ENCODE results near the gene APOC1.
A peak's percentile ranks its signal among the peaks of the same experiment; 100 is the strongest.
"Not testable (repeated sequence)": the region's sequence is repeated elsewhere in the genome, so short reads cannot be mapped to it uniquely, and the experiment has no call there.

The APOC1 gene

DNA sequence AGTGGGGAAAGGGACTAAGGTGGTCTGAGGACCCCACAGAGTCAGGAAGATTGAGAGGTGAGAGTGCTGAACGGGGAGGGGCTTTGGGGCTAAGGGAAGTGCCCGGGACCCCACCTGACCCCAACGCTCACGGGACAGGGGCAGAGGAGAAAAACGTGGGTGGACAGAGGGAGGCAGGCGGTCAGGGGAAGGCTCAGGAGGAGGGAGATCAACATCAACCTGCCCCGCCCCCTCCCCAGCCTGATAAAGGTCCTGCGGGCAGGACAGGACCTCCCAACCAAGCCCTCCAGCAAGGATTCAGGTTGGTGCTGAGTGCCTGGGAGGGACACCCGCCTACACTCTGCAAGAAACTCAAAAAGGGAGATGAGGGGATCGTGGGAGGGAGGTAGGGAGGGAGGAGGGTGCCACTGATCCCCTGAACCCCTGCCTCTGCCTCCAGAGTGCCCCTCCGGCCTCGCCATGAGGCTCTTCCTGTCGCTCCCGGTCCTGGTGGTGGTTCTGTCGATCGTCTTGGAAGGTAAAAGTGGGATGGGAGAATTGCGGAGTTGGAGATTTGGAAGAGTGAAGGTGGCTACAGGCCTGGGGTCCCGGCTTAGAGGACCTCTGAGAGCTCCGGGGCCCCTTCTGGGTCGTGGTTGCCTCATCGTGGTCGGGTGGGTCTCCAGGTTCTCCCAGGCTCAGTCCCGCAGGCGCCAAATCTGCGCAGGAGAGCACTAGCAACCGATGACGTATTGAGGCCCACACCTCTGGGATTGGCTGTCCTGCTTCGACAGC is at the start of gene APOC1:
APOC1 (plus strand) TSS at position 176 of the 774 bp plus-strand sequence; CDS start at position 460, 284 bp downstream.
- DNase-seq (ENCODE audit: low read depth), result peak; percentile 55

- DNase-seq (ENCODE audit: low read depth), result no peak
These were observed 49.1 kb upstream of the APOC1 start for GRCh38 chr19:44865196-44865767.

GRCh38 chr19:44866664-44867063 is 47.7 kb upstream of the APOC1 start:
- DNase-seq (ENCODE audit: low read depth), result no peak

- no peak for DNase-seq (ENCODE audit: low read depth)
These were observed 46.8 kb upstream of the APOC1 start for GRCh38 chr19:44867578-44867977.

- DNase-seq (ENCODE audit: low read depth), result no peak
These were observed 44.5 kb upstream of the APOC1 start for GRCh38 chr19:44869733-44870470.

DNA sequence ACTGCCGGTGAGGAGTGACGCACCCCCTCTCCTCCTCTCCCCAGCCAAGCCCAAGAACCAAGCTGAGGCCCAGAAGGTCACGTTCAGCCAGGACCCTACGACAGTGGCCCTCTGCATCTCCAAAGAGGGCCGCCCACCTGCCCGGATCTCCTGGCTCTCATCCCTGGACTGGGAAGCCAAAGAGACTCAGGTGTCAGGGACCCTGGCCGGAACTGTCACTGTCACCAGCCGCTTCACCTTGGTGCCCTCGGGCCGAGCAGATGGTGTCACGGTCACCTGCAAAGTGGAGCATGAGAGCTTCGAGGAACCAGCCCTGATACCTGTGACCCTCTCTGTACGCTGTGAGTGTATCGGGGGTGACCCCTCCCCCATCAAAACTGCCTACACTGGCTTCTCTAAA is 42.6 kb upstream of the APOC1 start:
- DNase-seq (ENCODE audit: low read depth), result no peak

DNA sequence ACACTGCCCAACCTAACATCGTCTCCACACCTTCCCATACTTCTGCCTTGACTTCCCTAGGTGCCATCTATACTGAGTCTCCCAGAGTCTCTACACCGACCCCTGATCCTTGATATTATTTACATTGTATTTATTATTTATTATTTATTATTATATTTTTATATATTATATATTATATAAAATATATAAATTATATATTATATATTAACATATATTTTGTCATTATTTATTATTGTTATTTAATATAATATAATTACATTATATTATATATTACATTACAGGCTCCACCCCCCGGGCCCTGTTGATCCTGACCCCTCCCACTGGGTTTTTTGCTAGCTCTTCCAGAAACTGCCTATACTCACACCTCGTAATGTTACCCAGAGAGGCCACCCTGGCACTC is 41.7 kb upstream of the APOC1 start:
- DNase-seq (ENCODE audit: low read depth), result no peak

GRCh38 chr19:44874317-44874716 is 40.1 kb upstream of the APOC1 start:
- DNase-seq (ENCODE audit: low read depth), result no peak

- no peak for DNase-seq (ENCODE audit: low read depth)
These were observed 38.5 kb upstream of the APOC1 start for GRCh38 chr19:44875666-44876451.

GRCh38 chr19:44876930-44877535 is 37.4 kb upstream of the APOC1 start:
- DNase-seq (ENCODE audit: low read depth), result no peak

DNA sequence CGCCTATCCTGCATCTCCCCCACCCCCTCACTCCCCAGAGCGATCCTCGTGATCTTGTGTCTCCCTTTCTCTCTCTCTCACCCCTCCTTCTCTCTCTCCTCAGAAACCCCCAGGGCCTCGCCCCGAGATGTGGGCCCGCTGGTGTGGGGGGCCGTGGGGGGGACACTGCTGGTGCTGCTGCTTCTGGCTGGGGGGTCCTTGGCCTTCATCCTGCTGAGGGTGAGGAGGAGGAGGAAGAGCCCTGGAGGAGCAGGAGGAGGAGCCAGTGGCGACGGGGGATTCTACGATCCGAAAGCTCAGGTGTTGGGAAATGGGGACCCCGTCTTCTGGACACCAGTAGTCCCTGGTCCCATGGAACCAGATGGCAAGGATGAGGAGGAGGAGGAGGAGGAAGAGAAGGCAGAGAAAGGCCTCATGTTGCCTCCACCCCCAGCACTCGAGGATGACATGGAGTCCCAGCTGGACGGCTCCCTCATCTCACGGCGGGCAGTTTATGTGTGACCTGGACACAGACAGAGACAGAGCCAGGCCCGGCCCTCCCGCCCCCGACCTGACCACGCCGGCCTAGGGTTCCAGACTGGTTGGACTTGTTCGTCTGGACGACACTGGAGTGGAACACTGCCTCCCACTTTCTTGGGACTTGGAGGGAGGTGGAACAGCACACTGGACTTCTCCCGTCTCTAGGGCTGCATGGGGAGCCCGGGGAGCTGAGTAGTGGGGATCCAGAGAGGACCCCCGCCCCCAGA is 36.1 kb upstream of the APOC1 start:
- DNase-seq (ENCODE audit: low read depth), result no peak

DNA sequence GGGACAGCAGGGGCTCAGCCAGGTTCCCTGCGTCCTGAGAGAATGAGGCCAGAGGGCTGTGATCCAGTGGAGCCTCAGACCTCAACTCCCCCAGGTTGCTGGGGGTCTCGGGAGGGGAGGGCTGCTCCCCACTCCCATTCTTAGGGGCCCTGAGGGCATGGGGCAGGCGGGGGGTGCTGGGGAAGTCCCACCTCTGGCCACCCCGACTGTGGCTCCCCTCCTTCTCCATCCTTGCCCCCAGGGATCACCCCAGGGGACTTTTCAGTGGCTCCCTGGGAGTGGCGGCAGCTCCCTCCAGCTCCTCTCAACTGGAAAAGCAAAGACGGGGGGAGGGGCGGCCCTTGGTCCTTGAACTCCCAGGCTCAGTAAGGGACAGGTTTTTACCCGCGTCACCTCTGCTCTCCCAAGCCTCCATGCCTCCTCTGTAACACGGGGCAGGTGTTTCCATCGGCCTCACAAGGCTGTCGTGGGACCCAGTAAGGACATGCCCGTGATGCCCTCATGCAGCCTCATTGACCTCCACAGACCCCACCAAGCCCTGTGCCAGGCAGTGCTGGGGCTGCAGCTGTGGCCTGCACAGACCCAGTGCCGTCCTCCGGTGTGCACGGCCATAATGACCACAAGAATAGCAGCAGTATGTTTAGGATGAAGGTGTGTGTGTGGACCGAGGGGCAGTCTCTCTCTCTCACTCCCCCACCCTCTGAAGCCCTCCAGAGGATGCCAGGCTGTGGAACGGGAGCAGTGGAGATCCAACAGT is 34.9 kb upstream of the APOC1 start:
- DNase-seq (ENCODE audit: low read depth), result no peak

- no peak for DNase-seq (ENCODE audit: low read depth)
These were observed 32.3 kb upstream of the APOC1 start for GRCh38 chr19:44882063-44882462.

- not testable (repeated sequence) for DNase-seq (ENCODE audit: low read depth)
These were observed 31.6 kb upstream of the APOC1 start for GRCh38 chr19:44882619-44883397.

- no peak for DNase-seq (ENCODE audit: low read depth)
These were observed 30.5 kb upstream of the APOC1 start for GRCh38 chr19:44883922-44884321.

DNA sequence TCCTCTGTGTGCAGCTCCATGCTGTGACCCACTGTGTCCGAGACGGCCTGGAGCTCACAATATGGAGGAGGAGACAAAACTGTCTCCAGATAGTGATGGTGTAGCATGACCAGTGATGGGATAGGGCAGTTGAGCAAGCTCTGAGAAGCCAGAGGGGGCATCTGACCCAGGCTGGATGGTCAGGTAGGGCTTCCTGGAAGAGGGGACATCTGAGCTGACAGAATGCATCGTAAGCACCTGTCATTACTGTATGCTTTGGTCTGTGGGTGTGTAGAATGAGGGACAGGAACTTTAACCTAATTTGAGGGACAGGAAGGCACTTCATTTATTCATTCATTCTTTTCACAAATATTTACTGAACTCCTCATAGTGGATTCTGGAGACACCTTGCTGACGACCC is 29.8 kb upstream of the APOC1 start:
- DNase-seq (ENCODE audit: low read depth), result no peak

DNA sequence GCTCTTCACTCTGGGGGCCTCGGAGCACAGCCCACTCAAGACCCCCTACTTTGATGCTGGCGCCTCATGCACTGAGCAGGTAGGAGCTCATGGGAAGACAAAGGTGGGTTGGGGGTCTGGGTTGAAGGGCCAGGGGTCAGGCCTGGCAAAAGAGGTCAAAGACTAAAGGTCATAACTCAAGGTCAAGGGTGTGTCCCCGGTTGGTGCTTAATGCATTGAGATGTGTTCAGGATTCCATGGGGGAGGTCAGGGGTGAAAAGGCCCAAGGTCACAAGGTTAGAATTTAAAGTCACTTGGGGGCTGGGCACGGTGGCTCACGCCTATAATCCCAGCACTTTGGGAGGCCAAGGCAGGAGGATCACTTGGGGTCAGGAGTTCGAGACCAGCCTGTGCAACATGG is 28.3 kb upstream of the APOC1 start:
- DNase-seq (ENCODE audit: low read depth), result no peak

- no peak for DNase-seq (ENCODE audit: low read depth)
These were observed 26.8 kb upstream of the APOC1 start for GRCh38 chr19:44887648-44888047.

DNA sequence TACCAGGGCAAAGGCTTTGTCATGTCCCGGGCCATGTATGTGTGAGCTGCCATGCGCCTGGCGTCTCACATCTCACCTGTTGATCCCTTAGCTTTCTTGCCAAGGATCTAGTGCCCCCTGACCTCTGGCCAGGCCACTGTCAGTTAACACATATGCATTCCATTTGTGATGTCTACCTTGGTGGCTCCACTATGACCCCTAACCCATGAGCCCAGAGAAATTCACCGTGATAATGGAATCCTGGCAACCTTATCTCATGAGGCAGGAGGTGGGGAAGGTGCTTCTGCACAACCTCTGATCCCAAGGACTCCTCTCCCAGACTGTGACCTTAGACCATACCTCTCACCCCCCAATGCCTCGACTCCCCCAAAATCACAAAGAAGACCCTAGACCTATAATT is 26.1 kb upstream of the APOC1 start:
- DNase-seq (ENCODE audit: low read depth), result not testable (repeated sequence)
